Sigmoid colon (tissue), 4 donors: Measurements from ENCODE around the gene ABI3.

ENCODE experiments used
- POLR2A ChIP-seq, 2 donors: fragments of 450-650 bp; IDR thresholded peaks; one replicate each; pipeline ENCODE4 v1.6.1; 2016; ENCODE audit warnings: antibody characterized with exemption in 2 of 2, mild to moderate bottlenecking in 2 of 2, moderate library complexity in 2 of 2
- POLR2AphosphoS5 ChIP-seq, 4 donors: sonication (generic); formaldehyde crosslinking; IDR thresholded peaks; one replicate each; pipeline ENCODE4 v1.6.1; 2017; ENCODE audit warnings: antibody characterized with exemption in 4 of 4
- TF ChIP-seq, protein P1 (sequence below), 4 experiments: fragments of 450-650 bp in 3 of 4; fragments of 200-600 bp in 1 of 4; IDR thresholded peaks; one replicate each; pipeline ENCODE4 v1.5.1; 2016 to 2019; ENCODE audit warnings: antibody characterized with exemption in 4 of 4, mild to moderate bottlenecking in 3 of 4, moderate library complexity in 2 of 4

DNA sequence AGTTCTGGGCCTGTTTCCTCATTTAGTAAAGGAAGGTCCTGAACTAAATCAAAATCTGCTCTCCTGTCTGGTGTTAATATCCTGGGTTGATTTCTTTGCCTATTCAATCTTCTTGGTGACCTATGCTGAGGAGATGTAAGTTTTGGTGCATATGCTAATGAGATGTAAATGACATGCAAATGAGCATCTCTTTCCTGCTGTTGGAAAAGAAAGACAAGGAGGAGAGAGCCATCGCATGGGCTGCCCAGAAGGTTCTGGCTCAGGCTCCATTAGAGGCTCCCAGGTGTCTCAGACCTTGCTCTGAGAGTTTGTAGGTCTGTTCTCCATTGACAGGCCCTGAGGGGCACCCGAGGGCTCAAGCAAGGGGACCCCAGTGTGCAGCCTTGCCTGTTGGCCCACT lies 3.3 kb downstream of the ABI3 start:
- no peak for TF ChIP-seq POLR2A (IDR thresholded peaks at IDR 0.05)
- TF ChIP-seq, protein P1, sequence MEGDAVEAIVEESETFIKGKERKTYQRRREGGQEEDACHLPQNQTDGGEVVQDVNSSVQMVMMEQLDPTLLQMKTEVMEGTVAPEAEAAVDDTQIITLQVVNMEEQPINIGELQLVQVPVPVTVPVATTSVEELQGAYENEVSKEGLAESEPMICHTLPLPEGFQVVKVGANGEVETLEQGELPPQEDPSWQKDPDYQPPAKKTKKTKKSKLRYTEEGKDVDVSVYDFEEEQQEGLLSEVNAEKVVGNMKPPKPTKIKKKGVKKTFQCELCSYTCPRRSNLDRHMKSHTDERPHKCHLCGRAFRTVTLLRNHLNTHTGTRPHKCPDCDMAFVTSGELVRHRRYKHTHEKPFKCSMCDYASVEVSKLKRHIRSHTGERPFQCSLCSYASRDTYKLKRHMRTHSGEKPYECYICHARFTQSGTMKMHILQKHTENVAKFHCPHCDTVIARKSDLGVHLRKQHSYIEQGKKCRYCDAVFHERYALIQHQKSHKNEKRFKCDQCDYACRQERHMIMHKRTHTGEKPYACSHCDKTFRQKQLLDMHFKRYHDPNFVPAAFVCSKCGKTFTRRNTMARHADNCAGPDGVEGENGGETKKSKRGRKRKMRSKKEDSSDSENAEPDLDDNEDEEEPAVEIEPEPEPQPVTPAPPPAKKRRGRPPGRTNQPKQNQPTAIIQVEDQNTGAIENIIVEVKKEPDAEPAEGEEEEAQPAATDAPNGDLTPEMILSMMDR (IDR thresholded peaks at IDR 0.05) = no peak
- TF ChIP-seq POLR2AphosphoS5 (IDR thresholded peaks at IDR 0.05) = no peak
